Gastroesophageal sphincter (tissue), 4 donors: ENCODE measurements around the gene TACR1. TPM values are rescaled to one million over a fixed set of nuclear protein-coding genes. Genes with fewer than 3 reads are reported as not detected.
A peak's percentile ranks its signal among the peaks of the same experiment; 100 is the strongest.
"Not testable (repeated sequence)": the region's sequence is repeated elsewhere in the genome, so short reads cannot be mapped to it uniquely, and the experiment has no call there.

Experiments
- ATAC-seq: fragments of 150-250 bp; one replicate; pipeline ENCODE4 v1.9.1; 2016; ENCODE audit warnings: mild to moderate bottlenecking, moderate library complexity
- H3K27ac ChIP-seq, 4 donors: fragments of 200-600 bp; sonication (generic) in 3 of 4; 1 replicate in 3 of 4; 2 replicates in 1 of 4; pipeline ENCODE4 v1.5.1; 2016 to 2019
- H3K27me3 ChIP-seq: fragments of 200-600 bp; sonication (generic); one replicate; pipeline ENCODE4 v1.5.1; 2019
- H3K36me3 ChIP-seq, 2 donors: fragments of 200-600 bp; sonication (generic); one replicate each; pipeline ENCODE4 v1.5.1; 2019; ENCODE audit warnings: control low read depth in 1 of 2
- H3K4me1 ChIP-seq, 3 donors: fragments of 200-600 bp; sonication (generic); 1 replicate in 2 of 3; 2 replicates in 1 of 3; pipeline ENCODE4 v1.5.1; 2016 to 2019; ENCODE audit warnings: control low read depth in 2 of 3
- H3K4me3 ChIP-seq, 2 donors: fragments of 200-600 bp; sonication (generic); one replicate each; pipeline ENCODE4 v1.5.1; 2019; ENCODE audit warnings: mild to moderate bottlenecking in 1 of 2, moderate library complexity in 1 of 2
- H3K9me3 ChIP-seq, 3 donors: fragments of 200-600 bp; sonication (generic); one replicate each; pipeline ENCODE4 v1.5.1; 2017 to 2019; ENCODE audit warnings: control low read depth in 2 of 3
- EP300 ChIP-seq: sonication (generic); formaldehyde crosslinking; IDR thresholded peaks from one replicate; pipeline ENCODE4 v1.6.1; 2017; ENCODE audit warnings: antibody characterized with exemption, mild to moderate bottlenecking
- POLR2A ChIP-seq, 2 donors: fragments of 450-650 bp; IDR thresholded peaks; one replicate each; pipeline ENCODE4 v1.6.1; 2017; ENCODE audit warnings: antibody characterized with exemption in 2 of 2, mild to moderate bottlenecking in 2 of 2, moderate library complexity in 1 of 2
- POLR2AphosphoS5 ChIP-seq: sonication (generic); formaldehyde crosslinking; IDR thresholded peaks from one replicate; pipeline ENCODE4 v1.6.1; 2017; ENCODE audit warnings: antibody characterized with exemption
- WGBS, 2 donors: methylation state at CpG; one replicate each; pipeline ENCODE4 v1.1.5; 2018; ENCODE audit warnings: low coverage in 1 of 2; 5-methylcytosine and 5-hydroxymethylcytosine counted together
- total RNA-seq, 4 donors: library from RNA; depleted of rRNA; stranded (reverse); fragments of >200 nt; gene quantifications; one replicate each; pipeline ENCODE4 v1.1.0, GENCODE V29; 2016
- TF ChIP-seq, protein P1 (sequence below), 4 experiments: fragments of 200-600 bp in 2 of 4; fragments of 450-650 bp in 2 of 4; sonication (generic) in 1 of 4; IDR thresholded peaks; one replicate each; pipeline ENCODE4 v1.5.1; 2017 to 2019; ENCODE audit warnings: antibody characterized with exemption in 4 of 4, mild to moderate bottlenecking in 2 of 4, moderate library complexity in 2 of 4

The TACR1 gene
- total RNA-seq, 4 donors from 2014 or later: 2.0 to 4.2 (median 2.9) TPM

DNA sequence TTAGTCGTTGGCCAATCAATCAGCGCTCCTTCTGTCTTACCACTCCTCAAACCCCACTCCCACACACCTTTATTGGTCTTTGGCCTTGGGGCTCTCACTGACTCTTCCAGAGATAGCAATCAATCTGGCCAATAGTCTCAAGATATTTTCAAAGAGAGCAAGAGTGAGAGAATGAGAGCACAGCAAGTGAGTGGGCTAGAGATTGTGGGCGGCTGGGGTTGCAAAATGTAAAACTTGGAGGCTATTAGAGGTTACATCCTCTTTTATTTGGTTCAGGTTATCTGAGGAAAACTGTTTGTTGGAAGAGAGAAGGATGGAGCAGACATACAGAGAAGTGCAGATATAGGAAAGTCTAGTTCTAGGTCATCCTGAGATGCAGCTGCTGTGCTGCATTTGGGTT is 32.8 kb downstream of the TACR1 start:
- 92 to 93% methylated on average over 2 to 3 of the region's 3 CpGs for WGBS, 2 donors
- Histone ChIP-seq H3K4me1 (peaks cover 0 to 16% (median 5%) of the 10 kb centered on the region in 3 donors), H3K27me3 (no peaks in the 10 kb centered on the region), H3K36me3 (no peaks in the 10 kb centered on the region), H3K27ac (no peak overlapping the region), H3K9me3 (no peaks in the 10 kb centered on the region), H3K4me3 (no peak overlapping the region)
- TF ChIP-seq POLR2AphosphoS5: no peak
- ATAC-seq: no peak

DNA sequence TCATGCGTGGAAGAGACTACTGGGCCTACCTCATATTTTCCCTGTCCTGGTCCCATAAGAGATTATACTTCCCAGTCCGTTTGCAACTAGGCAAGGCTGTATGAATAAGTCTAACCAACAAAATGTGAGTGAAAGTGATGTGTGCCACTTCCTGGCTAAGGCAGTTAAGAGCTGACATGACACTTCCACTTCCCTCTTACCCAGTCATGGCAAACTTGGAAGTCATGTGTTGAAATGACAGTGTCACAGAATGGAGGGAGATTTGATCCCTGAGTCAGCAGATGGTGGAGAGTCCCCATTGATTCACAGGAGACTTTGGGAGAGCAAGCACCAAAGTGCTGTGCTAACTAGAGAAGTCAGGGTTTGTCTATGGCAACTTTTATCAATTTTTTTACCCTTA is 36.4 kb downstream of the TACR1 start:
- Histone ChIP-seq H3K9me3 (no peaks in the 10 kb centered on the region), H3K27me3 (no peaks in the 10 kb centered on the region), H3K36me3 (no peaks in the 10 kb centered on the region), H3K4me3 (no peak overlapping the region), H3K27ac (peak overlapping the region in 2 of 4 donors; percentile 6 to 8), H3K4me1 (peaks cover 0 to 17% (median 5%) of the 10 kb centered on the region in 3 donors)
- peak; percentile 22 for ATAC-seq
- TF ChIP-seq, protein P1, sequence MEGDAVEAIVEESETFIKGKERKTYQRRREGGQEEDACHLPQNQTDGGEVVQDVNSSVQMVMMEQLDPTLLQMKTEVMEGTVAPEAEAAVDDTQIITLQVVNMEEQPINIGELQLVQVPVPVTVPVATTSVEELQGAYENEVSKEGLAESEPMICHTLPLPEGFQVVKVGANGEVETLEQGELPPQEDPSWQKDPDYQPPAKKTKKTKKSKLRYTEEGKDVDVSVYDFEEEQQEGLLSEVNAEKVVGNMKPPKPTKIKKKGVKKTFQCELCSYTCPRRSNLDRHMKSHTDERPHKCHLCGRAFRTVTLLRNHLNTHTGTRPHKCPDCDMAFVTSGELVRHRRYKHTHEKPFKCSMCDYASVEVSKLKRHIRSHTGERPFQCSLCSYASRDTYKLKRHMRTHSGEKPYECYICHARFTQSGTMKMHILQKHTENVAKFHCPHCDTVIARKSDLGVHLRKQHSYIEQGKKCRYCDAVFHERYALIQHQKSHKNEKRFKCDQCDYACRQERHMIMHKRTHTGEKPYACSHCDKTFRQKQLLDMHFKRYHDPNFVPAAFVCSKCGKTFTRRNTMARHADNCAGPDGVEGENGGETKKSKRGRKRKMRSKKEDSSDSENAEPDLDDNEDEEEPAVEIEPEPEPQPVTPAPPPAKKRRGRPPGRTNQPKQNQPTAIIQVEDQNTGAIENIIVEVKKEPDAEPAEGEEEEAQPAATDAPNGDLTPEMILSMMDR (IDR thresholded peaks at IDR 0.05): no peak
- TF ChIP-seq POLR2A (IDR thresholded peaks at IDR 0.05) (no peak), POLR2AphosphoS5 (no peak), EP300 (no peak)
- 38 to 48% methylated on average over 2 of the region's 2 CpGs for WGBS, 2 donors

DNA sequence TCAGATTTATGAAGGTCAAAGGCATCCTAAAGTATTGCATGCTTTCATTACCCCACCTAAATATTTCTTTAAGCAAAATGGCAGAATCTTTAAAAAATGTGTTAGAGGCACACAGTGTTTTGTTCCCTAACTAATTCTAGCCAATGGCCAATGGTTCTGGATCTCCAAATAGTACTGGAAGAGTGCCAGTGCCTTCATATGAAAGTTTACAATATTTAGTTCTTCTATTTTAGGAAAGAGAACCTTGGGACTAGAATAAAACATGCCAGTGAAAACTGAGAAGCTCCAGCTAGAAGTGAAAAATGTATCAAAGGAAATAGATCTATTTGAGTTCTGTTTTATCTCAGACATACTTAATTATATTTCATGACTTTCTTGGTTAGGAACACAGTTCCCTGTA is 37.1 kb downstream of the TACR1 start:
- Histone ChIP-seq H3K27ac (peak overlapping the region in 1 of 4 donors; percentile 8), H3K36me3 (no peaks in the 10 kb centered on the region), H3K27me3 (no peaks in the 10 kb centered on the region), H3K4me1 (peaks cover 0 to 17% (median 5%) of the 10 kb centered on the region in 3 donors), H3K4me3 (no peak overlapping the region), H3K9me3 (no peaks in the 10 kb centered on the region)
- no peak for TF ChIP-seq EP300
- TF ChIP-seq POLR2AphosphoS5: no peak
- no peak for TF ChIP-seq POLR2A (IDR thresholded peaks at IDR 0.05)
- TF ChIP-seq, protein P1 (IDR thresholded peaks at IDR 0.05): no peak
- ATAC-seq: no peak

DNA sequence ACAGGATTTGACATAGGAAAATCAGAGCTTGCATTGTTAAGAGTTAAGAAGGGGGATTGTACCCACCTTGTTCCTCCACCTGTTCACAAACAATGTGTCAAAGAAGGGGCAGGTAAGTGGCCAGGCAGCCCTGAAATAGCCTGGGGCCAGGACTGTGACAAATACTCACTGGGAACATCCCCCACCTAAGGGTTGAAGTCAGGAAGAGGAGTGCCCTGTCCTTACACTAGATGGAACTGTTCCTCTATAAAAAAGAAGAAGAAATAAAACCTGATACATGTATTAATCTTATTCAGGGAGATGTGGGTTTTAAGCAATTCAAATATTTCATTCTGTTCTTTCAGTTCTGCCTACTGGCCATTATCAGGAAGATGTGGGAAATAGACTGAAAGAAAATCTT is 41.9 kb downstream of the TACR1 start:
- no peak for ATAC-seq
- no peak for TF ChIP-seq EP300
- TF ChIP-seq, protein P1 (IDR thresholded peaks at IDR 0.05): peak in 1 of 4 experiments; percentile 41
- H3K27me3 ChIP-seq: no peaks in the 10 kb centered on the region
- no peak overlapping the region for H3K27ac ChIP-seq
- H3K4me1 ChIP-seq: peaks cover 0 to 11% (median 0%) of the 10 kb centered on the region in 3 donors
- H3K9me3 ChIP-seq: no peaks in the 10 kb centered on the region
- H3K36me3 ChIP-seq: no peaks in the 10 kb centered on the region
- H3K4me3 ChIP-seq: no peak overlapping the region

DNA sequence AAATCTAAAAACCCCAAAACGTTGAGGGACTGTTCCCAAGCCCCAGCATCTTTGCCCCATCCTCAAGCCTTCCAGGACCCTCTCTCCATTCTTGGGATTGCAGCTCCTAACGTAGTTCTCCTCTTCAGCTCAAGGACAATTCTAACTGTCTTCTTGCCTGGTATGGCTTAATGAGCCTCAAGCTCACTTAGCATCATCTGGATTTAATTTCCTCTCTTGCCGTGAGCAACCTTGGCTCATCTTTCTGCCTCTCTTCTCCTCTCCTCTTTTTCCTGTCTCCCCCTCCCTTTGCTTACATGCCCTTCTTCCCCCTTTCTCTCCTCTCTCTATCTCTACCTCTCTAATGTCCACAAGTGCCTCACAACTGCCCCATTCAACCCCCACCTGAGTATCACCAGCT is 44.2 kb downstream of the TACR1 start:
- H3K36me3 ChIP-seq: no peaks in the 10 kb centered on the region
- TF ChIP-seq POLR2A (IDR thresholded peaks at IDR 0.05) (no peak), POLR2AphosphoS5 (no peak), EP300 (no peak)
- TF ChIP-seq, protein P1 (IDR thresholded peaks at IDR 0.05): no peak
- no peaks in the 10 kb centered on the region for H3K4me1 ChIP-seq
- H3K4me3 ChIP-seq: peak overlapping the region in 1 of 2 donors; percentile 8
- H3K27ac ChIP-seq: no peak overlapping the region
- ATAC-seq: no peak
- 51 to 65% methylated on average over 3 of the region's 3 CpGs for WGBS, 2 donors
- H3K9me3 ChIP-seq: no peaks in the 10 kb centered on the region
- H3K27me3 ChIP-seq: no peaks in the 10 kb centered on the region

DNA sequence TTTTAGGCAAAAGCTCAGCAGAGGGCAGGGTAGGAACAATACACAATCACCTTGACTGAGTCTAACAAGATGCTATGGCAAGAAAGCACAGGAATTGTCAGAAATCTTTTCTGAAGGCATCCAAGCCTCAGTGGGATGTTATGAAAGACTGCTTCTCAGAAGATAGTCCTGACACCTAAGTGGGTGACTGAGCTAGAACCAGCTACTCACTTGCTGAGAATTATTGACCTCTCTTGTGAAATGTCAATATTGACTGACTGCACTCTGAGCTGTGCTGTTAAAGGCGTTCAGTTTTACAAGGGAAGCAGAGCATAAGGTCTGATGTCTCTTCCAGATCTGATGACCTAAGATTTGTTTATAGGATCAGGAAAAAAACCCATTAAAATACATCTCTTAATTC is 46.1 kb downstream of the TACR1 start:
- Histone ChIP-seq H3K27ac (peak overlapping the region in 1 of 4 donors; percentile 4), H3K9me3 (no peaks in the 10 kb centered on the region), H3K4me1 (no peaks in the 10 kb centered on the region), H3K4me3 (no peak overlapping the region), H3K36me3 (no peaks in the 10 kb centered on the region), H3K27me3 (no peaks in the 10 kb centered on the region)
- 75% methylated on average over 1 of the region's 1 CpG; no CpG with 5 or more reads in 1 of the 2 donors for WGBS, 2 donors
- TF ChIP-seq EP300 (no peak), POLR2A (IDR thresholded peaks at IDR 0.05) (no peak), POLR2AphosphoS5 (no peak)
- TF ChIP-seq, protein P1 (IDR thresholded peaks at IDR 0.05): no peak
- ATAC-seq: no peak

DNA sequence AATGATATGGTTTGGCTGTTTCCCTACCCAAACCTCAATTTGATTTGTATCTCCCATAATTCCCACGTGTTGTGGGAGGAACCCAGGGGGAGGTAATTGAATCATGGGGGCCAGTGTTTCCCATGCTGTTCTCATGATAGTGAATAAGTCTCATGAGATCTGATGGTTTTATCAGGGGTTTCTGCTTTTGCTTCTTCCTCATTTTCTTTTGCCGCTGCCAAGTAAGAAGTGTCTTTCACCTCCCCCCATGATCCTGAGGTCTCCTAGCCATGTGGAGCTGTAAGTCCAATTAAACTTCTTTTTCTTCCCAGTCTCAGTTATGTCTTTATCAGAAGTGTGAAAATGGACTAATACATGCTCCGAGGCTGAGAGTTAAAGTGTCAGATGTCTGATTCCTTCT is 47.1 kb downstream of the TACR1 start:
- 76 to 88% methylated on average over 2 to 3 of the region's 3 CpGs for WGBS, 2 donors
- H3K27me3 ChIP-seq, ATAC-seq, H3K4me1 ChIP-seq, H3K4me3 ChIP-seq, H3K9me3 ChIP-seq, H3K36me3 ChIP-seq, H3K27ac ChIP-seq: not testable (repeated sequence)

DNA sequence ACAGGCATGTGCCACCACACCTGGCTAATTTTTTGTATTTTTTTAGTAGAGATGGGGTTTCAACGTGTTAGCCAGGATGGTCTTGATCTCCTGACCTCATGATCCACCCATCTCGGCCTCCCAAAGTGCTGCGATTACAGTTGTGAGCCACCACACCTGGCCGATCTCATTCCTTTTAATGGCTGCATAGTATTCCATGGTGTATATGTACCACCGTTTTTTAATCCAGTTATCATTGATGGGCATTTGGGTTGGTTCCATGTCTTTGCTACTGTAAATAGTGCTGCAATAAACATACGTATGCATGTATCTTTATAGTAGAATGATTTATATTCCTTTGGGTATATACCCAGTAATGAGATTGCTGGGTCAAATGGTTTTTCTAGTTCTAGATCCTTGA is 51.4 kb downstream of the TACR1 start:
- not testable (repeated sequence) for H3K27ac ChIP-seq, H3K36me3 ChIP-seq, H3K27me3 ChIP-seq, H3K4me3 ChIP-seq, H3K4me1 ChIP-seq, ATAC-seq, H3K9me3 ChIP-seq
- 82 to 100% methylated on average over 5 to 6 of the region's 6 CpGs for WGBS, 2 donors
